CD14-positive monocyte (primary cell): ENCODE data around the gene SLC22A16. TPM values are rescaled to one million over a fixed set of nuclear protein-coding genes. Genes with fewer than 3 reads are reported as not detected.

ENCODE experiments used
- DNase-seq, 3 donors: peaks; one replicate each; pipeline ENCODE4 v3.0.0-alpha.2; 2011 to 2022
- H2AFZ ChIP-seq: 2 replicates; pipeline ENCODE4 v1.6.0; 2012; ENCODE audit warnings: mild to moderate bottlenecking, low read depth, low read length, inconsistent platforms; ENCODE audit not compliant: insufficient read depth, poor library complexity, severe bottlenecking
- H3K27ac ChIP-seq, 2 donors: 1 replicate in 1 of 2; 2 replicates in 1 of 2; pipeline ENCODE4 v1.5.1; 2012 to 2013; ENCODE audit warnings: low read length in 2 of 2, control low read depth in 1 of 2, inconsistent platforms in 1 of 2, low read depth in 1 of 2, mild to moderate bottlenecking in 1 of 2
- H3K27me3 ChIP-seq, 2 donors: one replicate each; pipeline versions ENCODE4 v1.6.0 to v1.6.1; 2011 to 2013; ENCODE audit warnings: low read length in 2 of 2; ENCODE audit not compliant: control insufficient read depth in 2 of 2, insufficient read depth in 2 of 2
- H3K36me3 ChIP-seq, 2 donors: replicated peaks in 1 of 2; 1 replicate in 1 of 2; 2 replicates in 1 of 2; pipeline versions ENCODE4 v1.5.1 to v1.6.1; 2012 to 2013; ENCODE audit warnings: low read length in 2 of 2, control low read depth in 1 of 2, inconsistent platforms in 1 of 2, mild to moderate bottlenecking in 1 of 2; ENCODE audit not compliant: insufficient read depth in 2 of 2, control insufficient read depth in 1 of 2
- H3K4me1 ChIP-seq, 2 donors: 1 replicate in 1 of 2; 2 replicates in 1 of 2; pipeline versions ENCODE4 v1.5.1 to v1.6.1; 2012 to 2013; ENCODE audit warnings: low read length in 2 of 2, control low read depth in 1 of 2, inconsistent platforms in 1 of 2, mild to moderate bottlenecking in 1 of 2, moderate library complexity in 1 of 2; ENCODE audit not compliant: insufficient read depth in 2 of 2, control insufficient read depth in 1 of 2
- H3K4me2 ChIP-seq: replicated peaks from 2 replicates; pipeline ENCODE3; 2012; ENCODE audit warnings: low read length, moderate library complexity, mild to moderate bottlenecking; ENCODE audit not compliant: poor library complexity, severe bottlenecking; ENCODE audit errors: extremely low read depth
- H3K4me3 ChIP-seq, 3 experiments: fragments of 200-600 bp in 1 of 3; sonication (generic) in 1 of 3; replicated peaks in 1 of 3; 1 replicate in 2 of 3; 2 replicates in 1 of 3; pipeline ENCODE4 v1.5.1; 2011 to 2013; ENCODE audit warnings: low read length in 3 of 3, mild to moderate bottlenecking in 3 of 3, control low read depth in 2 of 3, low read depth in 2 of 3, inconsistent platforms in 1 of 3, moderate library complexity in 1 of 3
- H3K79me2 ChIP-seq: 2 replicates; pipeline ENCODE4 v1.6.0; 2012; ENCODE audit warnings: mild to moderate bottlenecking, control low read depth, inconsistent platforms, low read length, moderate library complexity; ENCODE audit not compliant: insufficient read depth
- H3K9ac ChIP-seq: 2 replicates; pipeline ENCODE4 v1.6.0; 2017; ENCODE audit warnings: low read length, mild to moderate bottlenecking; ENCODE audit not compliant: insufficient read depth, poor library complexity, severe bottlenecking
- H3K9me3 ChIP-seq, 2 donors: replicated peaks in 1 of 2; 1 replicate in 1 of 2; 2 replicates in 1 of 2; pipeline versions ENCODE4 v1.5.1 to v1.6.1; 2012 to 2013; ENCODE audit warnings: low read length in 2 of 2, control low read depth in 1 of 2; ENCODE audit not compliant: control insufficient read depth in 1 of 2, insufficient read depth in 1 of 2
- H4K20me1 ChIP-seq: 2 replicates; pipeline ENCODE4 v1.6.0; 2012; ENCODE audit warnings: mild to moderate bottlenecking, low read length, control low read depth, moderate library complexity; ENCODE audit not compliant: insufficient read depth
- H3K27ac Mint-ChIP-seq, 7 donors: one replicate each; pipeline ENCODE4 v1.8.0; 2020; ENCODE audit warnings: mild to moderate bottlenecking in 7 of 7, mixed read lengths in 7 of 7, moderate library complexity in 6 of 7, inconsistent platforms in 2 of 7
- H3K27me3 Mint-ChIP-seq, 3 donors: one replicate each; pipeline ENCODE4 v1.8.0; 2021 to 2022; ENCODE audit warnings: low read depth in 3 of 3, mild to moderate bottlenecking in 3 of 3, mixed read lengths in 3 of 3, moderate library complexity in 3 of 3, inconsistent platforms in 1 of 3
- H3K36me3 Mint-ChIP-seq, 2 donors: one replicate each; pipeline ENCODE4 v1.8.0; 2020; ENCODE audit warnings: mixed read lengths in 2 of 2, inconsistent platforms in 1 of 2, mild to moderate bottlenecking in 1 of 2
- H3K4me1 Mint-ChIP-seq: one replicate; pipeline ENCODE4 v1.8.0; 2020; ENCODE audit warnings: mild to moderate bottlenecking, mixed read lengths
- H3K4me3 Mint-ChIP-seq, 2 donors: one replicate each; pipeline ENCODE4 v1.8.0; 2020; ENCODE audit warnings: mild to moderate bottlenecking in 2 of 2, mixed read lengths in 2 of 2, moderate library complexity in 1 of 2
- H3K9me3 Mint-ChIP-seq, 7 donors: one replicate each; pipeline ENCODE4 v1.8.0; 2020 to 2022; ENCODE audit warnings: mixed read lengths in 7 of 7, mild to moderate bottlenecking in 6 of 7, moderate library complexity in 6 of 7, inconsistent platforms in 2 of 7
- WGBS: methylation state at CpG from one replicate; pipeline ENCODE4 v1.1.5; 2013; ENCODE audit warnings: missing lambda C conversion rate; ENCODE audit not compliant: insufficient coverage; 5-methylcytosine and 5-hydroxymethylcytosine counted together
- intact Hi-C, 2 donors: fragments of 100-400 bp; cut with micrococcal nuclease; formaldehyde crosslinking; loops; one replicate each; pipeline versions ENCODE4 v1.15.0 to v1.15.1; 2023
- polyA plus RNA-seq, 3 donors: library from polyadenylated mRNA; depleted of rRNA in 1 of 3; unstranded in 2 of 3; stranded (reverse) in 1 of 3; fragments of 300-500 nt in 2 of 3; fragments of >200 nt in 1 of 3; fragmentation: Illumina TruSeq in 2 of 3; gene quantifications; 1 replicate in 2 of 3; 2 replicates in 1 of 3; pipeline ENCODE4 v1.2.3, GENCODE V29; 2012 to 2021
- TF ChIP-seq, protein P1 (sequence below): fragments of 200-600 bp; IDR thresholded peaks from one replicate; pipeline ENCODE4 v1.8.0; 2022; ENCODE audit warnings: antibody characterized with exemption, mild to moderate bottlenecking

Gene SLC22A16
- polyA plus RNA-seq, 3 donors, result 1.8 to 15.6 (median 4.0) TPM

DNA sequence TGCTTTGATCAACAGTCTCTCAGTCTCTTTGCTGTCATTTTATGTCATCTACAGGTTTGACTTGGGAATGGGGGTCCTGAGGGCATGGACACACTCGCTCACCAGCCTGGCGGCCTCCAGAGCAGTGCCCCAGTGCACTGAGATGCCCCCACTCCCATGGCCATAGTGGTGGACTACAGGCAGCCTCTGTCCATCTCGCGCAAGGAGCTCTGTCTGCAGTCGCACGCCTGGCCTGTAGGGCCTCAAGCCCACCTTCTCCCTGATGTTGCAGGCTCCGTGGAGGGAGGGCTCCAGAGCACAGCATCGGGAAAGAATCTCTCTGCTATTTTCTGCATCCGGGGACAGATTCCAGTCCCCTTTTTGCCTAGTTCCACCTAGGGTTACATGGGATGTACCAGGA is 83.7 kb downstream of the SLC22A16 start:
- H3K9me3 Mint-ChIP-seq, result no peaks in the 10 kb centered on the region
- intact Hi-C loops, result loop anchor here in 1 of 2 donors (5.0 to 10.0 kb wide), 2 partner anchors 358 to 865 kb away; no protein-coding TSS in a partner anchor

GRCh38 chr6:110390404-110390803 is 86.0 kb downstream of the SLC22A16 start:
- H3K4me3 ChIP-seq, result no peak overlapping the region
- peaks cover 2 to 5% of the 10 kb centered on the region in 2 donors for H3K36me3 Mint-ChIP-seq
- H3K4me1 ChIP-seq, result no peaks in the 10 kb centered on the region
- TF ChIP-seq, protein P1, sequence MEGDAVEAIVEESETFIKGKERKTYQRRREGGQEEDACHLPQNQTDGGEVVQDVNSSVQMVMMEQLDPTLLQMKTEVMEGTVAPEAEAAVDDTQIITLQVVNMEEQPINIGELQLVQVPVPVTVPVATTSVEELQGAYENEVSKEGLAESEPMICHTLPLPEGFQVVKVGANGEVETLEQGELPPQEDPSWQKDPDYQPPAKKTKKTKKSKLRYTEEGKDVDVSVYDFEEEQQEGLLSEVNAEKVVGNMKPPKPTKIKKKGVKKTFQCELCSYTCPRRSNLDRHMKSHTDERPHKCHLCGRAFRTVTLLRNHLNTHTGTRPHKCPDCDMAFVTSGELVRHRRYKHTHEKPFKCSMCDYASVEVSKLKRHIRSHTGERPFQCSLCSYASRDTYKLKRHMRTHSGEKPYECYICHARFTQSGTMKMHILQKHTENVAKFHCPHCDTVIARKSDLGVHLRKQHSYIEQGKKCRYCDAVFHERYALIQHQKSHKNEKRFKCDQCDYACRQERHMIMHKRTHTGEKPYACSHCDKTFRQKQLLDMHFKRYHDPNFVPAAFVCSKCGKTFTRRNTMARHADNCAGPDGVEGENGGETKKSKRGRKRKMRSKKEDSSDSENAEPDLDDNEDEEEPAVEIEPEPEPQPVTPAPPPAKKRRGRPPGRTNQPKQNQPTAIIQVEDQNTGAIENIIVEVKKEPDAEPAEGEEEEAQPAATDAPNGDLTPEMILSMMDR, result no peak
- H3K9me3 Mint-ChIP-seq, result no peaks in the 10 kb centered on the region
- H3K9me3 ChIP-seq, result no peaks in the 10 kb centered on the region
- H3K36me3 ChIP-seq, result no peaks in the 10 kb centered on the region
- no peaks in the 10 kb centered on the region for H3K27me3 ChIP-seq
- H3K27me3 Mint-ChIP-seq, result peaks cover 0 to 2% (median 2%) of the 10 kb centered on the region in 3 donors
- H3K4me2 ChIP-seq, result no peak overlapping the region
- H3K27ac Mint-ChIP-seq, result no peak overlapping the region
- no peak for DNase-seq
- H3K4me1 Mint-ChIP-seq, result peaks cover 2% of the 10 kb centered on the region
- H3K4me3 Mint-ChIP-seq, result no peak overlapping the region
- H3K79me2 ChIP-seq, result no peaks in the 10 kb centered on the region
- H3K27ac ChIP-seq, result no peak overlapping the region
- WGBS, result no CpG with 5 or more reads among the region's 2 CpGs
- no peak overlapping the region for H3K9ac ChIP-seq
- intact Hi-C loops, result loop anchor here in 1 of 2 donors (5.0 to 10.0 kb wide), 2 partner anchors 356 to 863 kb away; no protein-coding TSS in a partner anchor
- no peaks in the 10 kb centered on the region for H4K20me1 ChIP-seq
- H2AFZ ChIP-seq, result no peak overlapping the region

More for the DNA sequence above, 83.7 kb downstream of the SLC22A16 start:
- Mint-ChIP-seq H3K27ac (no peak overlapping the region), H3K36me3 (peaks cover 2 to 6% of the 10 kb centered on the region in 2 donors), H3K4me3 (no peak overlapping the region), H3K27me3 (peaks cover 0 to 2% (median 2%) of the 10 kb centered on the region in 3 donors), H3K4me1 (peaks cover 2% of the 10 kb centered on the region)
- no peaks in the 10 kb centered on the region for H3K4me1 ChIP-seq
- no peak overlapping the region for H2AFZ ChIP-seq
- TF ChIP-seq, protein P1, result no peak
- H3K36me3 ChIP-seq, result no peaks in the 10 kb centered on the region
- no peak for DNase-seq
- H4K20me1 ChIP-seq, result no peaks in the 10 kb centered on the region
- H3K9me3 ChIP-seq, result no peaks in the 10 kb centered on the region
- 94% methylated on average over 8 of the region's 9 CpGs for WGBS
- H3K4me3 ChIP-seq, result no peak overlapping the region
- no peak overlapping the region for H3K9ac ChIP-seq
- no peak overlapping the region for H3K4me2 ChIP-seq
- H3K27ac ChIP-seq, result no peak overlapping the region
- no peaks in the 10 kb centered on the region for H3K27me3 ChIP-seq
- H3K79me2 ChIP-seq, result no peaks in the 10 kb centered on the region
